GM12878 (cell line): ENCODE measurements around the gene LSM10. TPM values are rescaled to one million over a fixed set of nuclear protein-coding genes. Genes with fewer than 3 reads are reported as not detected.

Source experiments
- ATAC-seq: fragments of 200-7000 bp; cut with Tn5 transposase; 3 replicates; pipeline ENCODE4 v1.9.1; 2020; ENCODE audit warnings: mild to moderate bottlenecking, moderate library complexity
- BruUV-seq: library from RNA; stranded (reverse); fragments of 400-500 nt; replicated peaks from 2 replicates; lab custom pipeline; 2021; lab: Mats Ljungman, UMichigan
- CTCF ChIA-PET: fragments of 300-600 bp; sonication (Branson Sonifier 250); formaldehyde crosslinking; extraction: SDS; loops from one replicate; lab custom pipeline; 2021; ENCODE audit warnings: inconsistent platforms; lab: Yijun Ruan, JAX
- POLR2A ChIA-PET: fragments of 350-600 bp; formaldehyde crosslinking; extraction: SDS; loops from one replicate; lab custom pipeline; 2021; ENCODE audit warnings: inconsistent platforms; lab: Charles Lee
- RAD21 ChIA-PET: fragments of 300-600 bp; sonication (Branson Sonifier 250); formaldehyde crosslinking; loops from one replicate; lab custom pipeline; 2023; ENCODE audit warnings: antibody characterized with exemption; ENCODE audit not compliant: unreplicated experiment; lab: Charles Lee
- SMC1A ChIA-PET: fragments of 300-600 bp; sonication (Branson Sonifier 250); formaldehyde crosslinking; loops from one replicate; lab custom pipeline; 2023; ENCODE audit not compliant: unreplicated experiment, uncharacterized antibody; lab: Charles Lee
- DNase-seq: peaks from one replicate; pipeline ENCODE4 v3.0.0-alpha.2; 2011; ENCODE audit warnings: low read depth, low spot score
- FAIRE-seq: peaks from 3 replicates; lab custom pipeline; 2011; peaks lifted over from hg19 to GRCh38; lab: Jason Lieb, UNC
- H2AFZ ChIP-seq: 2 replicates; pipeline ENCODE4 v1.6.0; 2011; ENCODE audit warnings: low read depth, low read length, control low read depth; ENCODE audit not compliant: control insufficient read depth
- H3K27ac ChIP-seq: 2 replicates; pipeline ENCODE4 v1.5.1; 2011; ENCODE audit warnings: control low read depth; ENCODE audit not compliant: control insufficient read depth, insufficient read depth
- H3K27me3 ChIP-seq, 2 experiments: replicated peaks in 1 of 2; 2 replicates each; pipeline versions ENCODE4 v1.6.0 to v1.6.1; 2011; ENCODE audit warnings: low read length in 1 of 2; ENCODE audit not compliant: control insufficient read depth in 2 of 2, insufficient read depth in 2 of 2
- H3K36me3 ChIP-seq, 2 experiments: 2 replicates each; pipeline ENCODE4 v1.5.1; 2011; ENCODE audit warnings: low read length in 1 of 2; ENCODE audit not compliant: control insufficient read depth in 2 of 2, insufficient read depth in 2 of 2
- H3K4me1 ChIP-seq: 2 replicates; pipeline ENCODE4 v1.6.1; 2011; ENCODE audit warnings: mild to moderate bottlenecking, low read length, moderate library complexity, mixed read lengths; ENCODE audit not compliant: control insufficient read depth, insufficient read depth
- H3K4me2 ChIP-seq: 2 replicates; pipeline ENCODE4 v1.6.0; 2011; ENCODE audit warnings: control low read depth; ENCODE audit not compliant: control insufficient read depth, insufficient read depth
- H3K4me3 ChIP-seq: fragments of 200-600 bp; sonication (generic); 2 replicates; pipeline ENCODE4 v1.5.1; 2016
- H3K79me2 ChIP-seq: 2 replicates; pipeline ENCODE4 v1.6.0; 2011; ENCODE audit warnings: low read length; ENCODE audit not compliant: control insufficient read depth, insufficient read depth
- H3K9ac ChIP-seq: 2 replicates; pipeline ENCODE4 v1.8.0; 2011; ENCODE audit warnings: low read length, control low read depth, mixed read lengths; ENCODE audit not compliant: control insufficient read depth, insufficient read depth
- H3K9me3 ChIP-seq: replicated peaks from 3 replicates; pipeline ENCODE4 v1.5.1; 2011; ENCODE audit warnings: mild to moderate bottlenecking, low read length; ENCODE audit not compliant: control insufficient read depth, insufficient read depth
- H4K20me1 ChIP-seq: 2 replicates; pipeline ENCODE4 v1.6.0; 2011; ENCODE audit not compliant: control insufficient read depth, insufficient read depth
- BCL3 ChIP-seq: IDR thresholded peaks from 2 replicates; pipeline ENCODE4 v1.6.1; 2011; ENCODE audit warnings: borderline replicate concordance, low read depth, mild to moderate bottlenecking, moderate library complexity, low read length; ENCODE audit not compliant: insufficient read depth, poor library complexity, severe bottlenecking
- BRCA1 ChIP-seq: IDR thresholded peaks from 2 replicates; pipeline ENCODE4 v1.6.1; 2011; ENCODE audit warnings: low read depth, low read length, improper control_type of control experiment
- IKZF1 ChIP-seq: fragments of 450-650 bp; conservative IDR thresholded peaks from 2 replicates; pipeline ENCODE4 v1.6.1; 2017; ENCODE audit warnings: antibody characterized with exemption, mild to moderate bottlenecking
- USF2 ChIP-seq: IDR thresholded peaks from 2 replicates; pipeline ENCODE4 v1.6.1; 2011; ENCODE audit warnings: low read depth, low read length, improper control_type of control experiment, borderline replicate concordance
- WGBS: methylation state at CpG from one replicate; pipeline ENCODE4 v1.1.6; 2016; ENCODE audit warnings: low lambda C conversion rate; ENCODE audit not compliant: insufficient replicate concordance, insufficient coverage; ENCODE audit errors: missing lambda C conversion rate; 5-methylcytosine and 5-hydroxymethylcytosine counted together
- in situ Hi-C: fragments of 300-500 bp; cut with MboI; formaldehyde crosslinking; loops from 9 replicates; pipeline ENCODE4 v1.14.3; 2018; ENCODE audit warnings: mixed read lengths
- intact Hi-C: fragments of 100-400 bp; cut with micrococcal nuclease; formaldehyde crosslinking; loops from one replicate; pipeline ENCODE4 v1.14.2; 2022; ENCODE audit not compliant: unreplicated experiment
- polyA plus RNA-seq, 11 experiments: library from polyadenylated mRNA; depleted of rRNA in 4 of 11; unstranded in 6 of 11; stranded (reverse) in 5 of 11; fragments of >200 nt; fragmentation: Nextera tagmentation in 4 of 11; fragmentation: Illumina TruSeq in 1 of 11; extraction: Ambion mirVana in 4 of 11; extraction: Trizol in 1 of 11; gene quantifications; 1 replicate in 1 of 11; 2 replicates in 10 of 11; pipeline versions ENCODE4 v1.2.1 to v1.2.3, GENCODE V29; 2011 to 2016; ENCODE audit warnings: inconsistent platforms in 2 of 11, missing spikeins in 2 of 11, low read depth in 1 of 11
- total RNA-seq, 4 experiments: library from RNA; depleted of rRNA in 3 of 4; stranded (reverse); fragments of >200 nt in 3 of 4; fragmentation: Illumina TruSeq in 1 of 4; extraction: Trizol in 1 of 4; gene quantifications; 2 replicates each; pipeline versions ENCODE4 v1.2.1 to v1.2.3, GENCODE V29; 2013 to 2021

The LSM10 gene
- total and polyA plus RNA-seq, 10 of the 15 experiments (the other 5 are each of a cell fraction or from before 2014, with no cell fraction given), result 13.1 to 103 (median 57.5) TPM

GRCh38 chr1:36367798-36368197, 29.9 kb downstream of the LSM10 start:
- no peak for ATAC-seq
- ChIA-PET SMC1A (interaction anchor here (0.6 to 5.5 kb wide), 15 partner anchors 10 to 223 kb away, joined by 3 to 36 read pairs (median 4); partner anchors contain the start of genes LSM10 and SH3D21), RAD21 (interaction anchor here (1.2 to 4.6 kb wide), 8 partner anchors 17 to 218 kb away, joined by 3 to 36 read pairs (median 10); partner anchors contain the start of gene TRAPPC3), CTCF (interaction anchor here (0.7 to 8.1 kb wide), 16 partner anchors 8 to 218 kb away, joined by 3 to 157 read pairs (median 16); partner anchors contain the start of genes LSM10, SH3D21, STK40 and TRAPPC3), POLR2A (interaction anchor here (0.6 to 3.6 kb wide), 6 partner anchors 16 to 52 kb away, joined by 3 to 15 read pairs (median 4); partner anchors contain the start of gene STK40)
- WGBS, result 100% methylated on average over 4 of the region's 4 CpGs
- FAIRE-seq, result no peak
- no peak overlapping the region for H3K27ac ChIP-seq
- H3K4me1 ChIP-seq, result peaks cover 41% of the 10 kb centered on the region
- H3K4me2 ChIP-seq, result no peak overlapping the region
- H3K9ac ChIP-seq, result no peak overlapping the region
- no peaks in the 10 kb centered on the region for H3K27me3 ChIP-seq
- no peaks in the 10 kb centered on the region for H4K20me1 ChIP-seq
- peaks cover 18% of the 10 kb centered on the region for H3K79me2 ChIP-seq
- in situ Hi-C loops, result no loop called here
- H2AFZ ChIP-seq, result no peak overlapping the region
- H3K4me3 ChIP-seq, result no peak overlapping the region
- H3K9me3 ChIP-seq, result no peaks in the 10 kb centered on the region
- BruUV-seq, result no TSS peak
- peaks cover 6 to 11% of the 10 kb centered on the region in 2 experiments; a peak in 3 of 4 replicates for H3K36me3 ChIP-seq
- no peak for TF ChIP-seq BCL3
- no peak for TF ChIP-seq IKZF1
- TF ChIP-seq USF2, result no peak
- no peak for TF ChIP-seq BRCA1
- DNase-seq, result no peak
- intact Hi-C loops, result loop anchor here (2.0 kb wide), 1 partner anchor 19 kb away; no protein-coding TSS in a partner anchor
